Stimulated activated CD8-positive, alpha-beta memory T cell treated with anti-CD3 and anti-CD28 coated beads, Interleukin-4, amount 100 ng/mL, for 1 hour (primary cell): ENCODE results near the gene NOX5.

Source experiments
- DNase-seq, 2 donors: peaks; one replicate each; pipeline ENCODE4 v3.0.0-alpha.2; 2020; ENCODE audit warnings: low read depth in 2 of 2, low spot score in 1 of 2

Gene NOX5

GRCh38 chr15:69096626-69097025, 82.1 kb downstream of the NOX5 start:
- no peak for DNase-seq

DNA sequence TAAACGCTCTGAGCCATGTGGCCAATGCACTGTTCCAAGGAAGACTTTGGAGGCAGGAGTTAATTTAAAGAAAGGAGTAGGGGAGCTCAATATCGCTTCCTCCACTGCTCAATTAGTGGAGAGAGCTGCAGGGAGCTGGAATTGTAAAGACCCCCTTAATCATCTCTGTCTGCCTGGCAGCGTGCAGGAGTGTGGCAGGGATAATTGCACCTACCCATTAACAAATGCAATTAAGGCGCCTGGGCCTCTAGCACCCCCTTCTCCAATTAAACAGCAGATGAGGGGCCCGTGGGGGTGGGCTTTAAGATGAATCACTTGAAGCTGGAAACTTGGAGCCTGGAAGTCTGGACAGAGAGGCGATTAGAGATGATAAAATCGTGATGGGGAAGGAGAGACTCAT, 84.3 kb downstream of the NOX5 start:
- DNase-seq: no peak

GRCh38 chr15:69099941-69100340, 85.4 kb downstream of the NOX5 start:
- no peak for DNase-seq

DNA sequence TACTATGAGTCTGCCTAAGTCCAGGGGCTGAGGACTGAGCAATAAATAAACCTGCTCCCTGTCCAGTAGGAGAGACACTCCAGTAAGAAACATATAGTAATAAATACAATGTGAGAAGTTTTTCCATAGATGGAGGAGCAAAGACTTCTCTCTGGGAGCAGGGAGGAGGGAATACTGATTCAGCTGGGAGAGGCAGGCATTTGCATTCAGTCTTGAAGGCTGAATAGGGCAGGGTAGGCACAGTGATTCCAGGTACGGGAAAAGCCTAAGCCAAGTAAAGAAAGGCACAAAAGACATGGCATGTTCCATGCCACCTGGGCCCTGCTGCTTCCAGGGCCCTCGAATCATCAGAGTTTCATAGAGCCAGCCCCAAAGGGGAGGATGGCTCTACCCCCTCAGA, 86.3 kb downstream of the NOX5 start:
- DNase-seq: no peak

- no peak for DNase-seq
Measured at GRCh38 chr15:69104050-69104750, 89.7 kb downstream of the NOX5 start.

GRCh38 chr15:69105451-69105985, 91.0 kb downstream of the NOX5 start:
- no peak for DNase-seq

DNA sequence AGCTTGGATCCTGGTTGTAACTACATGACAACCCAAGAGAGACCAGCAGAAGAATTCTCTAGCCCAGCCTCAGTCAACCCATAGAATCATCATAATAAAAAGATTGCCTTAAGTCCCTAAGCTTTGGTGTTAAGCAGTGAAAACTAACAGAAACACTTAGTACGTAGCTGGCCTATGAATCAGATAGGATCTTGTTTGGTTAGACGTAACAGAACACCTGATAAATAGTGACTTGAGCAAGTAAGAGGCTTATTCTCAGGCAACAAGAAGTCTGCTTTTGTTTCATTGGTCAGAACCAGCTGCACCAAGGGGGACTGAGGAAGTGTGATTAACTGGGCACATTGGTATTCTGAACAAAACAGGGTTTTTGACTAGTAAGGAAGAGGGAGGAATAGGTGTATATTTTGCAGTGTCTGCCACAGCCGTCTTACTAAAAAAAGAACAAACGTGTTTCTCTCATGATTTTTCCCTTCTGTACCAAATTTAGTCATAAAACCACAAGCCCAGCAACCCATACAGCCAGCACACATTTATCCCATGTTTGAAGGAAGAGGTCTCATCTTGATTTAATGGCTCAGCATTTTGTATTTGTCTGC, 92.6 kb downstream of the NOX5 start:
- DNase-seq: no peak
